ENCODE measurements around the gene FAS. TPM values are rescaled to one million over a fixed set of nuclear protein-coding genes. Genes with fewer than 3 reads are reported as not detected.
A peak's percentile ranks its signal among the peaks of the same experiment; 100 is the strongest.

FAS gene
- total RNA-seq, 1 donor from 2014 or later = 36.1 TPM

DNA sequence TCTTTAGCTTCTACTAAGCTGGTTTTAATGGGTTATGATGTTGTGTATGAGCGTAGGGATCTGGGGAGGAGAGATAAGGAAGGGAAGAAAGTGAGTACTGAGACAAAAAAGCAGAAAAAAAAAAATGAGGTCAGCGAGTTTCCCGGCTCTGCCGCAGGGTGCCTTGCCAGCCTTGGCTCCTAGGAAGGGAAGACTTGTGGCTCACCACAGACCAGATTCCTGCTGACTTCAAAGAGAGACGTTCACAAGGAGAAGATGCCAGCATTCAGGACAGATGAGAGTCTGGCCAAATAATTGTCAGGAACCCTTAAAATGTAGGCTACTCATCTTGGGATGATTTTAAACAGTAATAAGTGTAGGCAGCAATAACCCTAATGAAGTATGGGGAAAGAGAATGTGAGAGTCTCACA is 11.4 kb upstream of the FAS start:
- TF ChIP-seq, protein P1, sequence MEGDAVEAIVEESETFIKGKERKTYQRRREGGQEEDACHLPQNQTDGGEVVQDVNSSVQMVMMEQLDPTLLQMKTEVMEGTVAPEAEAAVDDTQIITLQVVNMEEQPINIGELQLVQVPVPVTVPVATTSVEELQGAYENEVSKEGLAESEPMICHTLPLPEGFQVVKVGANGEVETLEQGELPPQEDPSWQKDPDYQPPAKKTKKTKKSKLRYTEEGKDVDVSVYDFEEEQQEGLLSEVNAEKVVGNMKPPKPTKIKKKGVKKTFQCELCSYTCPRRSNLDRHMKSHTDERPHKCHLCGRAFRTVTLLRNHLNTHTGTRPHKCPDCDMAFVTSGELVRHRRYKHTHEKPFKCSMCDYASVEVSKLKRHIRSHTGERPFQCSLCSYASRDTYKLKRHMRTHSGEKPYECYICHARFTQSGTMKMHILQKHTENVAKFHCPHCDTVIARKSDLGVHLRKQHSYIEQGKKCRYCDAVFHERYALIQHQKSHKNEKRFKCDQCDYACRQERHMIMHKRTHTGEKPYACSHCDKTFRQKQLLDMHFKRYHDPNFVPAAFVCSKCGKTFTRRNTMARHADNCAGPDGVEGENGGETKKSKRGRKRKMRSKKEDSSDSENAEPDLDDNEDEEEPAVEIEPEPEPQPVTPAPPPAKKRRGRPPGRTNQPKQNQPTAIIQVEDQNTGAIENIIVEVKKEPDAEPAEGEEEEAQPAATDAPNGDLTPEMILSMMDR (IDR thresholded peaks at IDR 0.05; ENCODE audit: insufficient read depth, low read length, severe bottlenecking) = no peak
- H3K27me3 ChIP-seq (ENCODE audit: control insufficient read depth, insufficient read depth, low read length) = no peaks in the 10 kb centered on the region
- FAIRE-seq (no peak), DNase-seq (ENCODE audit: low read depth) (peak; percentile 11)
- no peak overlapping the region for H3K4me3 ChIP-seq (ENCODE audit: low read depth, low read length)
- H3K36me3 ChIP-seq (ENCODE audit: control insufficient read depth, insufficient read depth, low read length) = no peaks in the 10 kb centered on the region

DNA sequence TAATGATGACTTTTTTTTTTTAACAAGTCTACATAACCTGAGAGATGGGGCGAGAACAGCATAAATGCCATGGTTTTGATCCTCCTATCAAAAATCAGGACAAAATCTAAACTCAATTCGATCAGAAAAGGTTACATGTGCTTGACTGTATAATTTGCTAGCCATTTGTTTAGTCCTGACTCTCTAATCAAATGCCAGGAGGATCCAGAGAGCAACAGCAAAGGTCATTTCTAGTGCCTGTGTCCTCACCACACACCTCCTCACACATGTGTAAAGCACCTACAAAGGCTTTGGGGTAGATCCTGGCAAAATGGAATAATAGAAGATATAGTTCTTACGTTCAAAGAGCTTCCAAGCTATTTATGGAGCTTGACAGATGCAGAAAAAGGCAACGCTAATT is 11.0 kb upstream of the FAS start:
- Histone ChIP-seq H3K27me3 (ENCODE audit: control insufficient read depth, insufficient read depth, low read length) (no peaks in the 10 kb centered on the region), H3K4me3 (ENCODE audit: low read depth, low read length) (no peak overlapping the region), H3K36me3 (ENCODE audit: control insufficient read depth, insufficient read depth, low read length) (no peaks in the 10 kb centered on the region)
- TF ChIP-seq, protein P1 (IDR thresholded peaks at IDR 0.05; ENCODE audit: insufficient read depth, low read length, severe bottlenecking) = no peak
- FAIRE-seq = no peak
- no peak for DNase-seq (ENCODE audit: low read depth)

DNA sequence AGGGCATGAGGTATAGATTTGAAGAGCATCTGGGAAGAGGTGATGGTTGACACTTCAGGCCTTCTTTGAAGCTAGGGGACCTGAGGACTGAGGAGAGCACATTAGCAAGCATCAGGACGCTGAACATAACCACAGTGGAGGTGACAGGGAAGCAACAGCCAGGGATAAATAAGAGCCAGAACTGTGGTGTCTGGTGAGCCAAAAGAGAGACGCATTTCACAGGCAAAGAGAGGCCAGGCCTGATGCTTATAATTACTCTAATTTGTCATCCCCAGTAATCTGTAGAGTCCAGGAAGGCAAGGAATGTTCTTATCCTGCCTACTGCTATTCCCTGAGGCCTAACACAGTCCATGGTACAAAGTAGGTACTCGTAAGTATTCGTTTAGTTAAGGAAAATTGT is 10.4 kb upstream of the FAS start:
- Histone ChIP-seq H3K4me3 (ENCODE audit: low read depth, low read length) (no peak overlapping the region), H3K36me3 (ENCODE audit: control insufficient read depth, insufficient read depth, low read length) (no peaks in the 10 kb centered on the region), H3K27me3 (ENCODE audit: control insufficient read depth, insufficient read depth, low read length) (no peaks in the 10 kb centered on the region)
- DNase-seq (ENCODE audit: low read depth) (no peak), FAIRE-seq (no peak)
- TF ChIP-seq, protein P1 (IDR thresholded peaks at IDR 0.05; ENCODE audit: insufficient read depth, low read length, severe bottlenecking) = no peak

DNA sequence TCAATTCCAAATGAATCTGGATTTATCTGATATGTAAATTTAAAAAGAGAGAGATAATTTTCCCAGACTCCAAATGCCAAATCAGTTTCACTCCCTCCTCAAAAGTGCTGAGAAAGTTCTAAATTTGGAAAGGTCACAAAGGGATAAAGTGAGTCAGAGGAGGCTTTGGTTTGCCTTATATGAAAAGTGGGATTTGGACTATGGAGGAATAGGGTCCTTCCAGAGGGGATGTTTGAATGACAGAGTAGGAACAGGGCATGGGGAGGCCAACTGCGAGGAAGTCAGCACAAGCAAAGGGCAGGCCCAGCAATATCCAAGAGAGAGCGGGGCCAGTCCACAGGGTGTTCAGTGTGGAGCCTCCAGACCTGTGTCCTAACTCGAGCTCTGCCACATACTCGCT is 9.8 kb upstream of the FAS start:
- TF ChIP-seq, protein P1 (IDR thresholded peaks at IDR 0.05; ENCODE audit: insufficient read depth, low read length, severe bottlenecking) = no peak
- Histone ChIP-seq H3K4me3 (ENCODE audit: low read depth, low read length) (no peak overlapping the region), H3K27me3 (ENCODE audit: control insufficient read depth, insufficient read depth, low read length) (no peaks in the 10 kb centered on the region), H3K36me3 (ENCODE audit: control insufficient read depth, insufficient read depth, low read length) (no peaks in the 10 kb centered on the region)
- DNase-seq (ENCODE audit: low read depth) (no peak), FAIRE-seq (no peak)

DNA sequence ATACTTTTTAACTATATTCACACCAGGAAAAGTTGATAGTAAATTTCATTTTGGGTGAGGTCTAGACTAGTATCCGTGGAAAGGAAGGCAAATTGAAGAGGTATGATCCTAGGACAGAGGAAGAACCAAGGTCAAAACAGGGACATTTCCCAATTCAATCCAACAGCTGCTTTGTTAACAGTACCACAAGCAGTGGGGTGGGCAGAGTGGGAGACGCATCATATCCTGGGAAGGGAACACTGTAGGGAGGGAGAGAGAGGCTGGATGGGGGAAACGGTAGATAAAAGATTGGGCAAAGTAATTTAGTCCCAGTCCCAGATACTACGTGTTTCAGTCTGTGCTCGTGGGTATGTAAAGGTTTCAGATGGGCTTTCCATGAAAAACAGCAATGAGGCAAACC is 9.2 kb upstream of the FAS start:
- no peak for DNase-seq (ENCODE audit: low read depth)
- TF ChIP-seq, protein P1 (IDR thresholded peaks at IDR 0.05; ENCODE audit: insufficient read depth, low read length, severe bottlenecking) = no peak
- Histone ChIP-seq H3K36me3 (ENCODE audit: control insufficient read depth, insufficient read depth, low read length) (no peaks in the 10 kb centered on the region), H3K4me3 (ENCODE audit: low read depth, low read length) (no peak overlapping the region), H3K27me3 (ENCODE audit: control insufficient read depth, insufficient read depth, low read length) (no peaks in the 10 kb centered on the region)
- FAIRE-seq = no peak

DNA sequence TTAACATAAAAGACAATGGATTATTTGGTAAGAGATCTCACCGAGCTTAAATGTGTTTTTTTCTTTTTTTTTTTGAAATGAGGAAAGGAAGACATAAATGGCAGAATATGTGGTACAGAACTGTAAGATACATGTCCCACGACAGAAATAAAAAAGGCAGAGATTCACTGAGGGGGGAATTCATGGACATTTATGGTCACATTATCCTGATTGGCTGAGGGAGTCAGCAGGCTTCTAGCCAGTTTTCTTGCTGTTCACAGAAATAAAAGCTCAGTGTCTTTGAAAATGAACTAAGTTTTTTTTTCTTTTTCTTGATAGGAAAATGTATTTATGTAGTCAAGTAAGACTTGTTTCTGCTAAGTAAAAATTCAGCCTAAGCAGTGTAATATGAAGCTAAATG is 8.2 kb upstream of the FAS start:
- TF ChIP-seq, protein P1 (IDR thresholded peaks at IDR 0.05; ENCODE audit: insufficient read depth, low read length, severe bottlenecking) = no peak
- Histone ChIP-seq H3K4me3 (ENCODE audit: low read depth, low read length) (no peak overlapping the region), H3K36me3 (ENCODE audit: control insufficient read depth, insufficient read depth, low read length) (no peaks in the 10 kb centered on the region), H3K27me3 (ENCODE audit: control insufficient read depth, insufficient read depth, low read length) (no peaks in the 10 kb centered on the region)
- FAIRE-seq = no peak
- no peak for DNase-seq (ENCODE audit: low read depth)
